ENCODE results near the gene TP53I13.
A peak's percentile ranks its signal among the peaks of the same experiment; 100 is the strongest.

The TP53I13 gene, protein sequence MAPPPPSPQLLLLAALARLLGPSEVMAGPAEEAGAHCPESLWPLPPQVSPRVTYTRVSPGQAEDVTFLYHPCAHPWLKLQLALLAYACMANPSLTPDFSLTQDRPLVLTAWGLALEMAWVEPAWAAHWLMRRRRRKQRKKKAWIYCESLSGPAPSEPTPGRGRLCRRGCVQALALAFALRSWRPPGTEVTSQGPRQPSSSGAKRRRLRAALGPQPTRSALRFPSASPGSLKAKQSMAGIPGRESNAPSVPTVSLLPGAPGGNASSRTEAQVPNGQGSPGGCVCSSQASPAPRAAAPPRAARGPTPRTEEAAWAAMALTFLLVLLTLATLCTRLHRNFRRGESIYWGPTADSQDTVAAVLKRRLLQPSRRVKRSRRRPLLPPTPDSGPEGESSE

DNA sequence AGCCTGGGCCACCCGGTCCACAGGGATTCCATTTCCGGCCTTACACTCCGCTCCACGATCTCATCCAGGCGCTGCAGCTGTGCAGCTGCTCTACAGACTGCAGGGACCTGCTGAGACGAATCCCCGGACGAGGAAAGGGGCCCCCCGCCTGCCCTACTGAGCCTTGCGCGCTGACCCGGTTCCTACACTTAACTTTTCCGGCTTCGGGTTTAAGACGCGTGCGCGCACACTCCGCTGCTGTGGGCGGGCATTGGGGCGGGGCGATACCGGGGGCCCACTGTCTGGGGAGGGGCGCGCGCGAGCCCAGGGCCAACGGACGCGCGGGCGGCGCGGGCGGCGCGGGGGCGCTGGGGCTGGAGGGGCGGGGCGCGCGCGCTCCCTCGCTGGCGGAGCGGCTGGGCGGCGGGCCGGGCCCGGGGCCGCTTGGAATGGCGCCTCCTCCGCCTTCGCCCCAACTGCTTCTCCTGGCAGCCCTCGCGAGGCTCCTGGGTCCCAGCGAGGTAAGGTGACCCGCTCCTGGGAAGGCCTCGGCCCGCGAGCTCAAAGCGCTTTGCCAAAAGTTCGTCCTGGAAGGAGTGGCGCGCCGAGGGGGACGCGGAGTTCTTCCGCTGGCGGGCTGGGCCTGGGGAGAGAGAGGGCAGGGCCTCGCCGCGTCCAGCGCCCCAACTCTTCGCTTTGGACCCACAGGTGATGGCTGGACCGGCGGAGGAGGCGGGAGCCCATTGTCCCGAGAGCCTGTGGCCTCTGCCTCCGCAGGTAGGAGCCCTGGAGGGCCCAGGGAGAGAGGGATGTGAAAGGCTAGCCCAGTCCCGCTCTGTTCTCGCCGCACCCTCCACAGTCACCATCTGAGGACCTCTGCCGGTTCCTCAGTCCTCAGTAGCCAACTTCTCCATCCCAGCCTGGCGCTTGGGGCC, at the start of gene TP53I13:
Gene TP53I13, plus strand, starts transcription at position 371 of the 914 bp plus-strand sequence. Its CDS starts 58 bp downstream, at position 429.
- TF ChIP-seq, protein P1, sequence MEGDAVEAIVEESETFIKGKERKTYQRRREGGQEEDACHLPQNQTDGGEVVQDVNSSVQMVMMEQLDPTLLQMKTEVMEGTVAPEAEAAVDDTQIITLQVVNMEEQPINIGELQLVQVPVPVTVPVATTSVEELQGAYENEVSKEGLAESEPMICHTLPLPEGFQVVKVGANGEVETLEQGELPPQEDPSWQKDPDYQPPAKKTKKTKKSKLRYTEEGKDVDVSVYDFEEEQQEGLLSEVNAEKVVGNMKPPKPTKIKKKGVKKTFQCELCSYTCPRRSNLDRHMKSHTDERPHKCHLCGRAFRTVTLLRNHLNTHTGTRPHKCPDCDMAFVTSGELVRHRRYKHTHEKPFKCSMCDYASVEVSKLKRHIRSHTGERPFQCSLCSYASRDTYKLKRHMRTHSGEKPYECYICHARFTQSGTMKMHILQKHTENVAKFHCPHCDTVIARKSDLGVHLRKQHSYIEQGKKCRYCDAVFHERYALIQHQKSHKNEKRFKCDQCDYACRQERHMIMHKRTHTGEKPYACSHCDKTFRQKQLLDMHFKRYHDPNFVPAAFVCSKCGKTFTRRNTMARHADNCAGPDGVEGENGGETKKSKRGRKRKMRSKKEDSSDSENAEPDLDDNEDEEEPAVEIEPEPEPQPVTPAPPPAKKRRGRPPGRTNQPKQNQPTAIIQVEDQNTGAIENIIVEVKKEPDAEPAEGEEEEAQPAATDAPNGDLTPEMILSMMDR (IDR thresholded peaks at IDR 0.05; ENCODE audit: low read depth, low read length, missing control alignments): no peak
- peak within 1 kb of the TSS; percentile 72 for H3K4me3 ChIP-seq (ENCODE audit: low read depth, low read length)
- no peak for DNase-seq (ENCODE audit: low read depth)
- in situ Hi-C loops (cut with HindIII; ENCODE audit: low sequenced_read_pairs): no loop called here

DNA sequence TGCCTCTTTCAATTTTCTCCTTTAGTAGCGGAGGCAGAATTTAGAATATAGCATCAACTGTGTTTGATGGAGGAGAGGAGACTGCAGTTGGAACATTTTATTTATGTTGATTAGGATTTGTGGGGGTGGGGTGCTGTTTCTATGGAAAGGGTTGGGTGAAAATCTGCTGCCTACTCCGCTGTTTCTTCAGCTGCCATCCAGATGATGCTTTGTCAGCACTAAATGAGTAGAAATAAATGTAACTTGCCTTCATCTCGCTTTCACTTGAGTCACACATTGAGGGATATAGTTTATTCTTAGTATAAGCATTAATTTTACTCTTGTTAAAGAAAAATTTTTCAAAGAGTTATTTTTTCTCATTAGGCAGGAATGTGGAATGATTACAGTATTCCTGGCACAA, 43.8 kb upstream of the TP53I13 start:
- TF ChIP-seq, protein P1 (IDR thresholded peaks at IDR 0.05; ENCODE audit: low read depth, low read length, missing control alignments): no peak
- in situ Hi-C loops (cut with HindIII; ENCODE audit: low sequenced_read_pairs): loop anchor here (10.0 kb wide), 2 partner anchors 70 to 170 kb away; no protein-coding TSS in a partner anchor
- H3K4me3 ChIP-seq (ENCODE audit: low read depth, low read length): no peak overlapping the region
- no peak for DNase-seq (ENCODE audit: low read depth)

DNA sequence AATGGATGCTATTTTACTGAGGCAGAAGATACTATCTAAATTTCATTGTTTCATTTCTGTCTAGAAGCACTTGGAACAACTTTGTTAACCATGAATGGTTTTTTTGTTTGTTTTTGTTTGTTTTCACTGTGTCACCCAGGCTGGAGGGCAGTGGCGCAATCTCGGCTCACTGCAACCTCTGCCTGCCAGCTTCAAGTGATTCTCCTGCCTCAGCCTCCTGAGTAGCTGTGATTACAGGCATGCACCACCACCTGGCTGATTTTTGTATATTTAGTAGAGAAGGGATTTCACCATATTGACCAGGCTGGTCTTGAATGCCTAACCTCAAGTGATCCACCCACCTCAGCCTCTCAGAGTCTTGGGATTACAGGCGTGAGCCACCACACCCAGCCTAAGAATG, 42.2 kb upstream of the TP53I13 start:
- no peak overlapping the region for H3K4me3 ChIP-seq (ENCODE audit: low read depth, low read length)
- no peak for DNase-seq (ENCODE audit: low read depth)
- in situ Hi-C loops (cut with HindIII; ENCODE audit: low sequenced_read_pairs): loop anchor here (10.0 kb wide), 2 partner anchors 72 to 172 kb away; no protein-coding TSS in a partner anchor
- TF ChIP-seq, protein P1 (IDR thresholded peaks at IDR 0.05; ENCODE audit: low read depth, low read length, missing control alignments): no peak

DNA sequence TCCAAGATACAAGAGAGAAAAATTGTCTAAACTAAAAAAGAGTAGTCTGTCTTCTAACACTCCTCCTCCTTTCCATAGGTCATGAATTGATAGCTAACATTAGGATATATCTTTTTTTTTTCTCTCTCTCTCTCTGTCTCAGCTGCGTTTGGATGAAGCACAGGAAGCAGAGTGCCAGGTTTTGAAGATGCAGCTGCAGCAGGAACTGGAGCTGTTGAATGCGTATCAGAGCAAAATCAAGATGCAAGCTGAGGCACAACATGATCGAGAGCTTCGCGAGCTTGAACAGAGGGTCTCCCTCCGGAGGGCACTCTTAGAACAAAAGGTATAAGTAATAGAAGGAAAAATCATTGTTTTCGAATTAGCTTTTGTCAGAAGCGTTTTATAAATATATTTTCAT, 34.5 kb upstream of the TP53I13 start:
- in situ Hi-C loops (cut with HindIII; ENCODE audit: low sequenced_read_pairs): no loop called here
- TF ChIP-seq, protein P1 (IDR thresholded peaks at IDR 0.05; ENCODE audit: low read depth, low read length, missing control alignments): no peak
- no peak for DNase-seq (ENCODE audit: low read depth)
- H3K4me3 ChIP-seq (ENCODE audit: low read depth, low read length): no peak overlapping the region

DNA sequence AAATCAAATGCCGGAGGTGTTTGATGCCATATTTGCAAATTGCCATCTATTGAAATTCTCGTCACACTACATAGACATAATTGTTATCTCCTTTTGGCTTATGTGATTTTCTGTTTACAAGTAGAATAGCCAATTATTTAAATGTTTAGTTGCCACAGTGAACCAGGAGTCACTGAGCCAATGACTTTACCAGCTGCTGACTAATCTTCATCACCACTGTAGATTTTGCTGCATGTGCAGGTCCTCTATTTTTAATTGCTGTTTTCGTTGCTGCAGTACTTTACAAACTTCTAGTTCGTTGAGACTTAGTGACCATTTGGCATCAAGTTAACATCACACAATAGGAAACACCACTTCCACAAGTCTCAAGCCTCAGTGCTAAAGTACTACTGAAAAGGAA, 24.4 kb upstream of the TP53I13 start:
- no peak for DNase-seq (ENCODE audit: low read depth)
- H3K4me3 ChIP-seq (ENCODE audit: low read depth, low read length): no peak overlapping the region
- in situ Hi-C loops (cut with HindIII; ENCODE audit: low sequenced_read_pairs): loop anchor here (10.0 kb wide), 1 partner anchor 159 kb away; no protein-coding TSS in a partner anchor
- TF ChIP-seq, protein P1 (IDR thresholded peaks at IDR 0.05; ENCODE audit: low read depth, low read length, missing control alignments): no peak

DNA sequence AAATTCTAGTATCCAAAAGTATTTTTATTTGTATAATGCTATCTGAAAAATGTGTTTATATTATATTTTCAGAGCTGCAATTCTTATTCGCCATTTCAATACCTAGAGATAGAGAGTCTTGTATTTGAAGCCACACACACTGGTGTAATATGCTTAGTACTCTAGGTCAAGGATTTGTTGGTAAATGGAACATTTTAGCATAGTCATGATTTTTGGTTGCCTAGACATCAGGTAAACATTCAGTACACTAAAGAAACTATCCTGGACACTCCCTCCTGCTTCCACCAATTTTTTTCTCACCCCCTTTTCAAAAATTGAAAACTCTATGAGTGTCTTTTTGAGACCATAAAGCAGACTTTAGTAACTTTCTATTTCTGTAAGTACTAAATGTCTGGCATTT, 22.4 kb upstream of the TP53I13 start:
- TF ChIP-seq, protein P1 (IDR thresholded peaks at IDR 0.05; ENCODE audit: low read depth, low read length, missing control alignments): no peak
- DNase-seq (ENCODE audit: low read depth): no peak
- in situ Hi-C loops (cut with HindIII; ENCODE audit: low sequenced_read_pairs): loop anchor here (10.0 kb wide), 1 partner anchor 161 kb away; no protein-coding TSS in a partner anchor

More for the DNA sequence above, 22.4 kb upstream of the TP53I13 start:
- H3K4me3 ChIP-seq (ENCODE audit: low read depth, low read length): no peak overlapping the region

All from astrocyte of the cerebellum (primary cell).